Endothelial cell of umbilical vein (primary cell): Measurements from ENCODE around the gene EML6. TPM values are rescaled to one million over a fixed set of nuclear protein-coding genes. Genes with fewer than 3 reads are reported as not detected.

Source experiments
- BruUV-seq: library from RNA; stranded (reverse); fragments of 400-500 nt; replicated peaks from 2 replicates; lab custom pipeline; 2021; lab: Mats Ljungman, UMichigan
- CTCF ChIA-PET: fragments of 300-600, 350-600 bp; sonication (Branson Sonifier 250); formaldehyde crosslinking; loops from one replicate; lab custom pipeline; 2021; ENCODE audit warnings: antibody characterized with exemption, inconsistent platforms; lab: Charles Lee
- POLR2A ChIA-PET: fragments of 300-600, 350-600 bp; sonication (Branson Sonifier 250); formaldehyde crosslinking; loops from one replicate; lab custom pipeline; 2021; ENCODE audit warnings: antibody characterized with exemption, inconsistent platforms; lab: Charles Lee
- DNase-seq: peaks from one replicate; pipeline ENCODE4 v3.0.0-alpha.2; 2011; ENCODE audit warnings: low read depth, low spot score
- FAIRE-seq: peaks from 2 replicates; lab custom pipeline; 2011; peaks lifted over from hg19 to GRCh38; lab: Jason Lieb, UNC
- H2AFZ ChIP-seq: 2 replicates; pipeline ENCODE4 v1.6.0; 2012; ENCODE audit warnings: low read depth, low read length, control low read depth, inconsistent platforms
- H3K27ac ChIP-seq: 2 replicates; pipeline ENCODE4 v1.5.1; 2011; ENCODE audit warnings: low read depth, mild to moderate bottlenecking, control low read depth, low read length, moderate library complexity; ENCODE audit not compliant: insufficient read depth
- H3K27me3 ChIP-seq, 2 experiments: 2 replicates each; pipeline versions ENCODE4 v1.6.0 to v1.6.1; 2011; ENCODE audit warnings: low read length in 2 of 2, mixed read lengths in 1 of 2; ENCODE audit not compliant: control insufficient read depth in 2 of 2, insufficient read depth in 2 of 2
- H3K36me3 ChIP-seq, 2 experiments: 2 replicates in 1 of 2; 3 replicates in 1 of 2; pipeline ENCODE4 v1.5.1; 2011; ENCODE audit warnings: low read length in 2 of 2, mild to moderate bottlenecking in 1 of 2, moderate library complexity in 1 of 2; ENCODE audit not compliant: control insufficient read depth in 2 of 2, insufficient read depth in 2 of 2; ENCODE audit errors: extremely low read depth in 1 of 2
- H3K4me1 ChIP-seq: 3 replicates; pipeline ENCODE4 v1.5.1; 2011; ENCODE audit warnings: mild to moderate bottlenecking, low read length; ENCODE audit not compliant: control insufficient read depth, insufficient read depth; ENCODE audit errors: extremely low read depth
- H3K4me2 ChIP-seq: 2 replicates; pipeline ENCODE4 v1.6.1; 2011; ENCODE audit warnings: low read length, control low read depth, mixed read lengths; ENCODE audit not compliant: insufficient read depth
- H3K4me3 ChIP-seq, 3 experiments: fragments of 200-600 bp in 1 of 3; sonication (generic), shearing (Covaris generic) in 1 of 3; replicated peaks in 1 of 3; 2 replicates each; pipeline ENCODE4 v1.5.1; 2011 to 2016; ENCODE audit warnings: control low read depth in 3 of 3, low read length in 3 of 3, mild to moderate bottlenecking in 2 of 3, inconsistent platforms in 1 of 3, low read depth in 1 of 3, moderate library complexity in 1 of 3; ENCODE audit not compliant: insufficient read depth in 1 of 3
- H3K79me2 ChIP-seq: 2 replicates; pipeline ENCODE4 v1.6.0; 2012; ENCODE audit warnings: low read length, inconsistent platforms; ENCODE audit not compliant: control insufficient read depth, insufficient read depth
- H3K9ac ChIP-seq: replicated peaks from 2 replicates; pipeline ENCODE3; 2011; ENCODE audit warnings: low read length, control low read depth; ENCODE audit not compliant: insufficient read depth; ENCODE audit errors: extremely low read depth
- H3K9me1 ChIP-seq: replicated peaks from 3 replicates; pipeline ENCODE4 v1.6.0; 2011; ENCODE audit warnings: mild to moderate bottlenecking, low read length; ENCODE audit not compliant: control insufficient read depth, insufficient read depth; ENCODE audit errors: extremely low read depth
- H3K9me3 ChIP-seq: replicated peaks from 2 replicates; pipeline ENCODE4 v1.5.1; 2012; ENCODE audit warnings: low read length, inconsistent platforms; ENCODE audit not compliant: control insufficient read depth, insufficient read depth
- H4K20me1 ChIP-seq: replicated peaks from 2 replicates; pipeline ENCODE3; 2011; ENCODE audit warnings: mild to moderate bottlenecking, low read length; ENCODE audit not compliant: control insufficient read depth, insufficient read depth; ENCODE audit errors: extremely low read depth
- EZH2 ChIP-seq: IDR thresholded peaks from 2 replicates; pipeline ENCODE4 v1.6.1; 2012; ENCODE audit warnings: borderline replicate concordance, low read depth, mild to moderate bottlenecking, moderate library complexity, low read length, inconsistent platforms; ENCODE audit not compliant: severe bottlenecking
- FOS ChIP-seq: IDR thresholded peaks from 2 replicates; pipeline ENCODE4 v1.6.1; 2011; ENCODE audit warnings: mild to moderate bottlenecking, low read length, moderate library complexity, borderline replicate concordance; ENCODE audit not compliant: insufficient read depth
- GATA2 ChIP-seq: IDR thresholded peaks from 2 replicates; pipeline ENCODE4 v1.7.0; 2011; ENCODE audit warnings: low read depth, mild to moderate bottlenecking, moderate library complexity, mixed read lengths, low read length; ENCODE audit not compliant: insufficient read length, insufficient read depth
- MYC ChIP-seq: IDR thresholded peaks from one replicate; pipeline ENCODE4 v1.6.1; 2011; ENCODE audit warnings: mild to moderate bottlenecking, low read depth, low read length
- POLR2A ChIP-seq: IDR thresholded peaks from 2 replicates; pipeline ENCODE4 v1.6.1; 2012; ENCODE audit warnings: low read depth, mild to moderate bottlenecking, control low read depth, low read length
- POLR2AphosphoS5 ChIP-seq: IDR thresholded peaks from 2 replicates; pipeline ENCODE4 v1.6.1; 2012; ENCODE audit warnings: low read depth, mild to moderate bottlenecking, control low read depth, low read length, moderate library complexity; ENCODE audit not compliant: insufficient read depth
- dilution Hi-C: fragments of 300-500 bp; cut with MboI; formaldehyde crosslinking; loops from one replicate; pipeline ENCODE4 v1.15.0; 2019; ENCODE audit warnings: low sequenced_read_pairs; ENCODE audit not compliant: extremely low pct_ligation_motif_present
- intact Hi-C: fragments of 100-400 bp; cut with micrococcal nuclease; formaldehyde crosslinking; loops from one replicate; pipeline ENCODE4 v1.10.0; 2022
- polyA plus RNA-seq, 4 experiments: library from polyadenylated mRNA; depleted of rRNA in 3 of 4; stranded (reverse) in 3 of 4; unstranded in 1 of 4; fragments of >200 nt; gene quantifications; 2 replicates each; pipeline versions ENCODE4 v1.2.1 to v1.2.3, GENCODE V29; 2011 to 2012; ENCODE audit warnings: missing spikeins in 1 of 4
- total RNA-seq: library from RNA; stranded (reverse); gene quantifications from 2 replicates; pipeline ENCODE4 v1.2.3, GENCODE V29; 2021
- TF ChIP-seq, protein P1 (sequence below): IDR thresholded peaks from 2 replicates; pipeline ENCODE4 v1.6.1; 2011; ENCODE audit not compliant: insufficient read depth, insufficient read length
- TF ChIP-seq, protein P2 (sequence below), 2 donors: IDR thresholded peaks; 1 replicate in 1 of 2; 2 replicates in 1 of 2; pipeline ENCODE4 v1.5.1; 2011; ENCODE audit warnings: low read length in 2 of 2, mild to moderate bottlenecking in 2 of 2, moderate library complexity in 2 of 2, control low read depth in 1 of 2, inconsistent platforms in 1 of 2, low read depth in 1 of 2; ENCODE audit not compliant: insufficient read depth in 1 of 2; ENCODE audit errors: extremely low read depth in 1 of 2

EML6 gene
- total and polyA plus RNA-seq, 2 donors (not counting 3 experiments of a cell fraction or from before 2014, with no cell fraction given) = 0.79 to 2.1 TPM

DNA sequence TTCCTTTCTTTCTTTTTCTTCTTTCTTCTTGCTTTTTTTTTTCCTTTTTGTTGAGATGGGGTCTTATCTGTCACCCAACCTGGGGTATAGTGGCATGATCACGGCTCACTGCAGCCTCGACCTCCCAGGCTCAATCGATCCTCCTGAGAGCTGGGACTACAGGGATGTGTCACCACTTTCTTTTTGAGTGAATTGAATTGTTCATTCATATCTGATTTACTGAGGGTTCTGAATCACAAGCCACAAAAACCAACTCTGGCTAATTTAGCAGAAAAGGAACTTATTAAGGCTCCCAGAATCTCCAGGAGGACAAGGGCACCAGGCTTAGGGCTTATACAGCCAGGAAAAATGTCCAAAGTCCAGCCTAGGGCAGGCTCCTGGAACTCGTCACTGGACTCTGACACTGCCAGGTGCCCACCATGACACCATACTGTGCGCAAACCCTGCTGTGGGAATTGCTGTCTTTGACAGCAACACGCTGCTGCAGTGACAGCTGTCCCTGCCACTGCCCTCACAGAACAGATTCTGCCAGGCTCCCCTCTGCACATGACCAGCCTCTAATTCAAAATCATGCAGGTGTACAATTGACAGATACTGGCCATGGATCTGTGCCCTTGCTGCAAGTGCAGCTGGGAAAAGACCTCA, 42.9 kb upstream of the EML6 start:
- ChIA-PET POLR2A (no interaction called here), CTCF (interaction anchor here (1.1 to 3.3 kb wide), 4 partner anchors 11 to 157 kb away, joined by 3 to 22 read pairs (median 6); no protein-coding TSS in a partner anchor)
- intact Hi-C loops (no loop called here), dilution Hi-C loops (no loop called here)
- Histone ChIP-seq H3K9me1 (no peaks in the 10 kb centered on the region), H2AFZ (no peak overlapping the region), H4K20me1 (no peaks in the 10 kb centered on the region), H3K4me2 (no peak overlapping the region), H3K9me3 (no peaks in the 10 kb centered on the region), H3K36me3 (no peaks in the 10 kb centered on the region), H3K4me3 (no peak overlapping the region), H3K27ac (no peak overlapping the region), H3K4me1 (no peaks in the 10 kb centered on the region), H3K9ac (no peak overlapping the region), H3K79me2 (no peaks in the 10 kb centered on the region), H3K27me3 (peaks cover 0 to 2% of the 10 kb centered on the region in 2 experiments)
- FAIRE-seq = no peak
- BruUV-seq = no TSS peak
- no peak for DNase-seq
- TF ChIP-seq, protein P1, sequence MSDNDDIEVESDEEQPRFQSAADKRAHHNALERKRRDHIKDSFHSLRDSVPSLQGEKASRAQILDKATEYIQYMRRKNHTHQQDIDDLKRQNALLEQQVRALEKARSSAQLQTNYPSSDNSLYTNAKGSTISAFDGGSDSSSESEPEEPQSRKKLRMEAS = no peak

DNA sequence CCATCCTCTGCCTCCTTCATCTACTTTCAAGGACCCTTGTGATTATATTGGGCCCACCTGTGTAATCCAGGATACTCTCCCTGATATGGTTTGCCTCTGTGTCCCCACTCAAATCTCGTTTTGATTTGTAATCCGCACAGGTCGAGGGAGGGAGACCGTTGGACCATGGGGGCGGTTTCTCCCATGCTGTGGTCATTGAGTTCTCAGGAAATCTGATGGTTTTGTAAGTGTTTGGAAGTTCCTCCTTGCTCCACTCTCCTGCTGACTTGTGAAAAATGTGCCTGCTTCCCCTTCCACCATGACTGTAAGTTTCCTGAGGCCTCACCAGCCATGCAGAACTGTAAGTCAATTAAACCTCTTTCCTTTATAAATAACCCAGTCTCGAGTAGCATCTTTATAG, 42.0 kb upstream of the EML6 start:
- H3K27me3 ChIP-seq = peaks cover 0 to 2% of the 10 kb centered on the region in 2 experiments
- BruUV-seq = no TSS peak
- no peaks in the 10 kb centered on the region for H3K4me1 ChIP-seq
- no peak for FAIRE-seq
- no peak overlapping the region for H3K4me2 ChIP-seq
- dilution Hi-C loops (no loop called here), intact Hi-C loops (no loop called here)
- H3K79me2 ChIP-seq = no peaks in the 10 kb centered on the region
- DNase-seq = no peak
- H3K36me3 ChIP-seq = no peaks in the 10 kb centered on the region
- ChIA-PET POLR2A (no interaction called here), CTCF (interaction anchor here (1.8 to 3.3 kb wide), 2 partner anchors 16 to 23 kb away, joined by 9 to 22 read pairs; no protein-coding TSS in a partner anchor)
- no peak overlapping the region for H2AFZ ChIP-seq
- no peak overlapping the region for H3K4me3 ChIP-seq
- H3K9me1 ChIP-seq = no peaks in the 10 kb centered on the region
- TF ChIP-seq, protein P1 = no peak
- TF ChIP-seq EZH2 (no peak), POLR2A (no peak), MYC (no peak), GATA2 (no peak), POLR2AphosphoS5 (no peak), FOS (no peak)
- TF ChIP-seq, protein P2, sequence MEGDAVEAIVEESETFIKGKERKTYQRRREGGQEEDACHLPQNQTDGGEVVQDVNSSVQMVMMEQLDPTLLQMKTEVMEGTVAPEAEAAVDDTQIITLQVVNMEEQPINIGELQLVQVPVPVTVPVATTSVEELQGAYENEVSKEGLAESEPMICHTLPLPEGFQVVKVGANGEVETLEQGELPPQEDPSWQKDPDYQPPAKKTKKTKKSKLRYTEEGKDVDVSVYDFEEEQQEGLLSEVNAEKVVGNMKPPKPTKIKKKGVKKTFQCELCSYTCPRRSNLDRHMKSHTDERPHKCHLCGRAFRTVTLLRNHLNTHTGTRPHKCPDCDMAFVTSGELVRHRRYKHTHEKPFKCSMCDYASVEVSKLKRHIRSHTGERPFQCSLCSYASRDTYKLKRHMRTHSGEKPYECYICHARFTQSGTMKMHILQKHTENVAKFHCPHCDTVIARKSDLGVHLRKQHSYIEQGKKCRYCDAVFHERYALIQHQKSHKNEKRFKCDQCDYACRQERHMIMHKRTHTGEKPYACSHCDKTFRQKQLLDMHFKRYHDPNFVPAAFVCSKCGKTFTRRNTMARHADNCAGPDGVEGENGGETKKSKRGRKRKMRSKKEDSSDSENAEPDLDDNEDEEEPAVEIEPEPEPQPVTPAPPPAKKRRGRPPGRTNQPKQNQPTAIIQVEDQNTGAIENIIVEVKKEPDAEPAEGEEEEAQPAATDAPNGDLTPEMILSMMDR (IDR thresholded peaks at IDR 0.05; ENCODE audit: extremely low read depth in 1 of 2, insufficient read depth in 1 of 2, low read depth in 1 of 2, low read length in 2 of 2) = no peak
- H4K20me1 ChIP-seq = no peaks in the 10 kb centered on the region
- no peaks in the 10 kb centered on the region for H3K9me3 ChIP-seq
- H3K27ac ChIP-seq = no peak overlapping the region
- no peak overlapping the region for H3K9ac ChIP-seq
